HG02588 (cell line): ENCODE data around the gene TIGD1.
"Not testable (repeated sequence)": the region's sequence is repeated elsewhere in the genome, so short reads cannot be mapped to it uniquely, and the experiment has no call there.

Source experiments
- ATAC-seq: cut with Tn5 transposase; IDR thresholded peaks from one replicate; pipeline ENCODE4 v1.9.1; 2021; ENCODE audit warnings: mild to moderate bottlenecking, moderate library complexity; ENCODE audit not compliant: unreplicated experiment

The TIGD1 gene

GRCh38 chr2:232540441-232541041, 9.8 kb downstream of the TIGD1 start:
- ATAC-seq, result no peak

GRCh38 chr2:232539298-232540231, 10.8 kb downstream of the TIGD1 start, which contains the start of gene CHRNG:
CHRNG (plus strand) TSS chr2:232539692; CDS start chr2:232539748, 56 bp downstream.
- no peak for ATAC-seq

DNA sequence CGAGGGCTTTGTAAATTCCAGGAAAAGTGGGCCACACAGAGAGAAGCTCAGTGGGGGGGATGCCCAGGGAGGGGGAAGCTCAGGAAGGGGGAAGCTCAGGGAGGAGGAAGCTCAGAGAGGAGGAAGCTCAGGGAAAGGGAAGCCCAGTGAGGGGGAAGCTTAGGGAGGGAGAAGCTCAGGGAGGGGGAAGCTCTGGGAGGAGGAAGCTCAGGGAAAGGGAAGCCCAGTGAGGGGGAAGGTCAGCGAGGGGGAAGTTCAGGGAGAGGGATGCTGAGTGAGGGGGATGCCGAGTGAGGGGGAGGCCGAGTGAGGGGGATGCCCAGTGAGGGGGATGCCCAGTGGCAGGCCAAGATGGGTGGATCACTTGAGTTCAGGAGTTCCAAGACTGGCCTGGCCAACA, 11.7 kb downstream of the TIGD1 start:
- no peak for ATAC-seq

GRCh38 chr2:232537499-232537898, 12.9 kb downstream of the TIGD1 start:
- no peak for ATAC-seq

DNA sequence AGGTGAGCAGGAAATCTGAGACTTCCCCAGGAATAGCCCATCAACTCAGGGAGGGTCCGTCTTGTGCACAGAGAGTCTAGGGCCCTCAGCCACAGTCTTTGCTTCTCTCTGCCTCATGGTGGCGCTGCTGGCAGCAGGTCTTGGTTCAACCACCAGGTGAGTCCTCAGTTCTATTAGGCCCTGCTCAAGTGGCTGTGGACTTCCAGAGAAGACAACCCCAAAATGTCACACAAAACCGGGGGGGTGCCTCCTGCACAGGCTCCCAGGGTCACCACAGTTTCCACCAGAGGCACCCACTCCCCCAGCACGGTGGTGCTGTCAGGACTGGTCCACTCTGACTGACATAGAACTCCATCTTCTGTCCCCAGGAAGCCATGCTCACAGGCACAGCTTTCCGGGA, 13.3 kb downstream of the TIGD1 start:
- ATAC-seq, result no peak

- ATAC-seq, result no peak
These were observed 14.4 kb downstream of the TIGD1 start for GRCh38 chr2:232535761-232536530.

DNA sequence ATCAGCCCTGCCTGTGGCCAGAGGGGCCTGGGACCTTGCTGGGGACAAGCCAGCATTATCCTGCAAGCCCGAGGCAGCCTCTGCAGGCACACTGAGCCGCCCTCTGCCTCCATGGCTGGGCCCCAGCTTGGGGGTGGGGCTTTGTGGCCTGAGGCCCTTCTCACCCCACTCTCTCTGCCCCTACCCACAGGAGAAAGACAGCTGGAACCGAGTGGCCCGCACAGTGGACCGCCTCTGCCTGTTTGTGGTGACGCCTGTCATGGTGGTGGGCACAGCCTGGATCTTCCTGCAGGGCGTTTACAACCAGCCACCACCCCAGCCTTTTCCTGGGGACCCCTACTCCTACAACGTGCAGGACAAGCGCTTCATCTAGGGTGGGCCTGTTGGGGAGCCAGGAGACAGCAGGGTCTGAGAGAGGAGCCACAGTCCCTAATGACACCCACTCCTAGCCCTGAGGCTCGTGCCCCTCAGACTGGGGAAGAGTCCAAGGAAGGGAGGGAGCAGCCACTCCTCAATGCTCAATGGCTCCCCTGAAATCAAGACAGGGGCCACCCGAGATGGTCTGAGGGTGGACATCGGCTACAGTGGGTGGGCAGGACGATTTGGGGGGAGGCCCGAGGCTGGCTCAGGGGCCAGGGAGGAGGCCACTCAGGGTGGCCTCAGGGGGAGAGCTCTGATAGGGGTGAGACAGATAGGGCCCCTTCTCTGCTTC, 15.3 kb downstream of the TIGD1 start:
- ATAC-seq, result no peak

DNA sequence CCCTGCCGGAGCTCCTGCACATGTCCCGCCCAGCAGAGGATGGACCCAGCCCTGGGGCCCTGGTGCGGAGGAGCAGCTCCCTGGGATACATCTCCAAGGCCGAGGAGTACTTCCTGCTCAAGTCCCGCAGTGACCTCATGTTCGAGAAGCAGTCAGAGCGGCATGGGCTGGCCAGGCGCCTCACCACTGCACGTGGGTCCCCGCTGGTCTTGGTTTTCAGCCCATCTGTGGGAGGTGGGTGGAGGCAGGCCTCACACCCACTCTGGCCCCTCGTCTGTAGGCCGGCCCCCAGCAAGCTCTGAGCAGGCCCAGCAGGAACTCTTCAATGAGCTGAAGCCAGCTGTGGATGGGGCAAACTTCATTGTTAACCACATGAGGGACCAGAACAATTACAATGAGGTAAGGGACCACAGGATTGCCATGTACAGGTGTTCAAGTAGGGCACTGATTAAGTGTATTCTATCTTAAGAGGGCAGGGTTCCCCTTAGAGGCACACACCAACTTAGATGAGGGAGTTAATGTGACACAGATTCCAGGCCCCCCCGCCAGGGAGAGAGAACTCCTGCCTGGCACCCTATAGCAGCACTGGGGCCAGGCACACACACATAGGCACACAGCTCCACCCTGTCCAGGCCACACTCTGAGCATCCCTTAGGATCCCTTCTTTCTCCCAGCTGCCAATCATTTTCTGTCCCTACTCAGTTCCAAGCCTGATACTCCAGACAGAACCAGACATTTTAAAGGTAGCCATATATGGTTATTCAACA, 16.2 kb downstream of the TIGD1 start:
- ATAC-seq, result no peak

DNA sequence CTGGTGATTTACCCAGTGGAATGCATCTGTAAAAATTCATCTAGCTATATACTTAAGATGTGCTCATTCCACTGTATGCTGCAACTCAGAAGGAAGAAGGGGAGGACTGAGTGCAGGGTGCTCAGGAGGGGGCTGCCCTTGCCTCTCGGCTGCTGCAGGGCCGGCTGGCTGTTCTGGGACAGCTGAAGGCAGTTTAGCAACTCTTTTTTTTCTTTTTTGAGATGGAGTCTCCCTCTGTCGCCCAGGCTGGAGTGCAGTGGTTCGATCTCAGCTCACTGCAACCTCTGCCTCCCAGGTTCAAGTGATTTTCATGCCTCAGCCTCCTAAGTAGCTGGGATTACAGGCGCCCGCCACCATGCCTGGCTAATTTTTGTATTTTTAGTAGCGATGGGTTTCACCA, 17.5 kb downstream of the TIGD1 start:
- ATAC-seq, result not testable (repeated sequence)

GRCh38 chr2:232532419-232532818, 17.9 kb downstream of the TIGD1 start:
- ATAC-seq, result no peak

GRCh38 chr2:232530626-232531260, 19.6 kb downstream of the TIGD1 start:
- no peak for ATAC-seq

DNA sequence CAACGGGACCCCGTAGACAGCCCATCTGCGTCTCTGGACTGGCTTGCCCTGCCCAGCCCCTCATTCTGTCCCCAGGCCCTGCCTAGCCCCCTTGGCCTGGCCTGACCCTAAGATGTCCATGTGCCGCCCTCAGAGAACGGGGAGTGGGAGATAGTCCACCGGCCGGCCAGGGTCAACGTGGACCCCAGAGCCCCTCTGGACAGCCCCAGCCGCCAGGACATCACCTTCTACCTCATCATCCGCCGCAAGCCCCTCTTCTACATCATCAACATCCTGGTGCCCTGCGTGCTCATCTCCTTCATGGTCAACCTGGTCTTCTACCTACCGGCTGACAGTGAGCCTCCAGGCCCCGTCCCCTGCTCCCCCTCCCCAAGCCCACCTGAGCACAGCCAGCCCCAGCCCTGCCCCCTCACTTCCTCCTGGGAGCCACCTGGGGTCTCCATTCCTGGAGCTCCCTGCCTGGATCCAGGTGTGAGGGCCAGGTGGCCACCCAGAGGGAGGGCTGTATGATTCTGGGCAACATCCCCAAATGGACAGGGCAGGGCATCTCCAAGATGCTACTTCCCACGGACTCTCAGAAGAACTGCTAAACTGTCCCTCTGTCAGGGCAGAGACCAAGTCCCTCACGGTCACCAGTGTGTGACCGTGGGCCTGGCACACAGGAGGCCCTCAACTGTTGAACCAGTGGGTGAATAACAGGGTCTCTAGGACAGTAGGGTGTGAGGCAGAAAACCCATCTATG, 20.4 kb downstream of the TIGD1 start:
- ATAC-seq, result no peak

DNA sequence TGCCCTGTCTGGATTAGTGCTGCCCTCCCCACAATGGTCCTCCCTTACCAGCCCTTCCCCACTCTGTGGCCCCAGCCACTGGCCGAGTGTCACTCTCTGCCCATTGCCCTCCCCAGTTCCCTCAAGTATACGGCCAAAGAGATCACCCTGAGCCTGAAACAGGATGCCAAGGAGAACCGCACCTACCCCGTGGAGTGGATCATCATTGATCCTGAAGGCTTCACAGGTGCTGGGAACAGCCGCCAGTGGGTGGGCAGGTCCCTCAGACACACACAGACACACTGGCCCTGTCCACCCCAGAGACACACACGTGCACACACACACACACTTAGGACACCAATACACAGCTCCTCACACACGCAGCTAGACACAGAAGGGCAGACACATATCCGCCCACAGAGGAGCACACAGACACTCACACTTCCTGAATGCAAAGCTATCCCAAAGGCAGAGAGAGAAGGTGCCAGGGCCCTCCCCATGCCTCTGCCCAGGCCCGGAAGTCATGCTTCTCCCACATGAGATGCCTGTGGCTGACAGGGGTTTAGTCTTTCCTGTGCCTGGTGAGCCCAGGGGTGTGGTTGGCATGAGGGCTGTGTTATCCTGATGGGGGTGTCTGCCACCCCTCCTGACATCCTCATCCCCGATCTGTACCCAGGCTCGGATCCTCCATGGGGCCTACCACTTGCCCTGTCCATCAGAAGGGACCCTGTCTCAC, 21.5 kb downstream of the TIGD1 start:
- ATAC-seq, result no peak

- ATAC-seq, result no peak
These were observed 22.4 kb downstream of the TIGD1 start for GRCh38 chr2:232527905-232528470.

DNA sequence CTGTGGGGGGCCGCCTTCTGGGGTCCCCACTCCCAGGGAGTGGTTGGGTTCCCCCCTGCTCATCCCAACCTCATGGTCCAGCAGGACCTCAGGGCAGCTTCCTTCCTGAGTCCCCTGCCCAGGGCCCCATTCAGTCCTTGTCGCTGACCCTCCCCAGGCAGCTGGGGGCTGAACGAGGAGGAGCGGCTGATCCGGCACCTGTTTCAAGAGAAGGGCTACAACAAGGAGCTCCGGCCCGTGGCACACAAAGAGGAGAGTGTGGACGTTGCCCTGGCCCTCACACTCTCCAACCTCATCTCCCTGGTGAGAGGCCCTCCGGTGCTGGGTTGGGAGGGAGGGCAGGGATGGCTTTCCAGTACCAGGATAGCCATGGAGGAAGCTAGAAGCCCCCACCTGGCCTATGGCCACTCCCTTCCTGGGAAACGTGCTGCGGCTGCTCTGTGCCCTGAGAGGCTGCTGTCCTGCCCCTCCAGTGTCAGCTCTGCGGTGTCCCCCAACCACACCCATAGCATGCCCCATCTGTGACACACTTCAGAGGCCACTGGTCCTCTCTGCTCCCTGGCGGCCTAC, 23.9 kb downstream of the TIGD1 start:
- no peak for ATAC-seq

DNA sequence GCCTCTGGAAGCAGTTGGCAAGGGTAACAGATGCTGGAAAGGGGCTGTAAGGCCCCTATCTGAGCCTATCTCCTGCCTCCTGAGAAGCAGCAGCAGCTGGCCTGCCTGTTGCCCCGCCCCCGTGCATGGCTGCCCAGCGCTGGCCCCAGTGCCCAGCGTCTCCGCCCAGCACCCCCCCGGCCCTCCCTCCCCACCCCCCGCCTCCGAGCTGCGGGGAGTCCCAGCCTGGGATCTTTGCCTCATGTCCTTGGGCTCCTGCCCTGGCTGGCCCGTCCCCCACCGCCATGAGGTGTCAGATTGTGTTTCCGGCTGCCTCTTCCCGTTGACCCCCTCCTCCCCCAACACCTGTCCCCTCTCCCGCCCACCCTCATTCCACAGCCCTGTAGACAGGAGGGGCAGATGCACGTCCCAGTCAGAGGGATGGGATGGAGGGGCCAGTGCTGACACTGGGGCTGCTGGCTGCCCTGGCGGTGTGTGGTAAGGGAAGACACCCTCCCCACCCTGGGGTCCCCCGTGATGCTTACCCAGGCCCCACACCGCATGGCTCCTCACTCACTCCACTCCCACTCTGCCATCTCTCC, 24.5 kb downstream of the TIGD1 start, which contains the start of gene CHRND:
TSS of gene CHRND (plus strand) at position 370 of the 581 bp plus-strand sequence. CDS start at position 426, 56 bp downstream.
- ATAC-seq, result no peak

DNA sequence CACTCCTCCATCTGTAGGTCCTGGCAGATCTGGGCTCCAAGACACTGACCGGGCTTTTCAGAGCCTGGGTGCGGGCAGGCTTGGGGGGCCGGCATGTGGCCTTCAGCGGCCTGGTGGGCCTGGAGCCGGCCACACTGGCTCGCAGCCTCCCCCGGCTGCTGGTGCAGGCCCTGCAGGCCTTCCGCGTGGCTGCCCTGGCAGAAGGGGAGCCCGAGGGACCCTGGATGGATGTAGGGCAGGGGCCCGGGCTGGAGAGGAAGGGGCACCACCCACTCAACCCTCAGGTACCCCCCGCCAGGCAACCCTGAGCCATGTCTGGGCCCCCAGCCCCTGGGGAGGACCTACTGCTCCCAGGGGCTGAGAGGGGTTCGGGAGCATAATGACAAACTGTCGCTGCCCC, 25.2 kb downstream of the TIGD1 start:
- ATAC-seq, result no peak
